ENCODE measurements around the gene ADARB2.

ADARB2 gene

GRCh38 chr10:1531883-1532597 is 205.3 kb downstream of the ADARB2 start:
- peak in 3 of 42 donors; percentile 7 to 28 (median 15) for DNase-seq
- intact Hi-C loops (cut with DNase I), result no loop called here

GRCh38 chr10:1530871-1531517 is 206.3 kb downstream of the ADARB2 start:
- intact Hi-C loops (cut with DNase I), result no loop called here
- DNase-seq, result peak in 3 of 42 donors; percentile 11 to 14 (median 11)

GRCh38 chr10:1529806-1530413 is 207.4 kb downstream of the ADARB2 start:
- intact Hi-C loops (cut with DNase I), result no loop called here
- peak in 3 of 42 donors; percentile 10 to 23 (median 13) for DNase-seq

- intact Hi-C loops (cut with DNase I), result no loop called here
- DNase-seq, result peak in 1 of 42 donors; percentile 3
Observed at GRCh38 chr10:1527951-1528350, 209.4 kb downstream of the ADARB2 start.

GRCh38 chr10:1526436-1527055 is 210.8 kb downstream of the ADARB2 start:
- intact Hi-C loops (cut with DNase I), result no loop called here
- DNase-seq, result peak in 7 of 42 donors; percentile 19 to 39 (median 31)

GRCh38 chr10:1525354-1526162 is 211.8 kb downstream of the ADARB2 start:
- DNase-seq, result peak in 1 of 42 donors; percentile 3
- intact Hi-C loops (cut with DNase I), result no loop called here

GRCh38 chr10:1524540-1524939 is 212.8 kb downstream of the ADARB2 start:
- intact Hi-C loops (cut with DNase I), result no loop called here
- no peak for DNase-seq

- no peak for DNase-seq
- intact Hi-C loops (cut with DNase I), result no loop called here
Observed at GRCh38 chr10:1523221-1523620, 214.1 kb downstream of the ADARB2 start.

- intact Hi-C loops (cut with DNase I), result no loop called here
- no peak for DNase-seq
Observed at GRCh38 chr10:1522237-1522636, 215.1 kb downstream of the ADARB2 start.

- DNase-seq, result no peak
Observed at GRCh38 chr10:1521741-1522140, 215.6 kb downstream of the ADARB2 start.

GRCh38 chr10:1520909-1521565 is 216.3 kb downstream of the ADARB2 start:
- DNase-seq, result peak in 1 of 42 donors; percentile 40
- intact Hi-C loops (cut with DNase I), result no loop called here

More at GRCh38 chr10:1521741-1522140, 215.6 kb downstream of the ADARB2 start:
- intact Hi-C loops (cut with DNase I), result no loop called here

GRCh38 chr10:1519391-1519790 is 217.9 kb downstream of the ADARB2 start:
- intact Hi-C loops (cut with DNase I), result no loop called here

GRCh38 chr10:1517684-1518083 is 219.6 kb downstream of the ADARB2 start:
- DNase-seq, result peak in 1 of 42 donors; percentile 21
- intact Hi-C loops (cut with DNase I), result no loop called here

More at GRCh38 chr10:1519391-1519790, 217.9 kb downstream of the ADARB2 start:
- DNase-seq, result peak in 1 of 42 donors; percentile 26

GRCh38 chr10:1516492-1517165 is 220.7 kb downstream of the ADARB2 start:
- DNase-seq, result peak in 5 of 42 donors; percentile 5 to 44 (median 25)
- intact Hi-C loops (cut with DNase I), result no loop called here

GRCh38 chr10:1515780-1516491 is 221.4 kb downstream of the ADARB2 start:
- DNase-seq, result no peak
- intact Hi-C loops (cut with DNase I), result no loop called here

GRCh38 chr10:1515121-1515779 is 222.1 kb downstream of the ADARB2 start:
- intact Hi-C loops (cut with DNase I), result no loop called here
- peak in 1 of 42 donors; percentile 31 for DNase-seq

GRCh38 chr10:1514681-1515080 is 222.6 kb downstream of the ADARB2 start:
- intact Hi-C loops (cut with DNase I), result no loop called here
- DNase-seq, result peak in 1 of 42 donors; percentile 45
